Measurements from ENCODE around the gene IRF3. TPM values are rescaled to one million over a fixed set of nuclear protein-coding genes. Genes with fewer than 3 reads are reported as not detected.

The IRF3 gene
- polyA plus RNA-seq, 1 donor: 53.2 TPM

- DNase-seq: no peak
Observed at GRCh38 chr19:49687566-49688316, 22.1 kb upstream of the IRF3 start.

- no peak for DNase-seq
Observed at GRCh38 chr19:49687150-49687549, 21.5 kb upstream of the IRF3 start.

- no peak for DNase-seq
Observed at GRCh38 chr19:49686503-49687088, 20.9 kb upstream of the IRF3 start.

GRCh38 chr19:49685845-49686332 lies 20.2 kb upstream of the IRF3 start:
- no peak for DNase-seq

GRCh38 chr19:49684983-49685553 lies 19.4 kb upstream of the IRF3 start:
- DNase-seq: no peak

- no peak for DNase-seq
Observed at GRCh38 chr19:49684251-49684982, 18.8 kb upstream of the IRF3 start.

- DNase-seq: no peak
Observed at GRCh38 chr19:49683814-49684250, 18.2 kb upstream of the IRF3 start.

- no peak for DNase-seq
Observed at GRCh38 chr19:49682274-49682673, 16.6 kb upstream of the IRF3 start.

- DNase-seq: no peak
Observed at GRCh38 chr19:49681830-49682229, 16.2 kb upstream of the IRF3 start.

GRCh38 chr19:49680421-49681351 lies 15.0 kb upstream of the IRF3 start:
- DNase-seq: peak; percentile 92

- no peak for DNase-seq
Observed at GRCh38 chr19:49679771-49680413, 14.2 kb upstream of the IRF3 start.

- DNase-seq: no peak
Observed at GRCh38 chr19:49678985-49679770, 13.5 kb upstream of the IRF3 start.

- peak; percentile 90 for DNase-seq
Observed at GRCh38 chr19:49677901-49678674, 12.4 kb upstream of the IRF3 start.

- DNase-seq: no peak
Observed at GRCh38 chr19:49677231-49677900, 11.7 kb upstream of the IRF3 start, which contains the start of gene PRMT1. PRMT1 (plus strand) TSS chr19:49677271; CDS start chr19:49677281, 10 bp downstream.

- DNase-seq: peak; percentile 100
Observed at GRCh38 chr19:49676784-49677230, 11.2 kb upstream of the IRF3 start.

- DNase-seq: peak; percentile 92
Observed at GRCh38 chr19:49676136-49676783, 10.6 kb upstream of the IRF3 start.

- DNase-seq: peak; percentile 75
Observed at GRCh38 chr19:49672131-49672919, 6.7 kb upstream of the IRF3 start.
